ENCODE results near the gene CTAGE8. TPM values are rescaled to one million over a fixed set of nuclear protein-coding genes. Genes with fewer than 3 reads are reported as not detected.
"Not testable (repeated sequence)": the region's sequence is repeated elsewhere in the genome, so short reads cannot be mapped to it uniquely, and the experiment has no call there.

Gene CTAGE8
- total RNA-seq, result under 1 TPM in 1 of 4 donors, not detected in 3; 0.10 TPM

- DNase-seq; H3K27ac ChIP-seq; in situ Hi-C loops (cut with MboI; ENCODE audit: low sequenced_read_pairs in 4 of 4); H3K27me3 ChIP-seq; H3K36me3 ChIP-seq; H3K4me3 ChIP-seq; ATAC-seq; H3K4me1 ChIP-seq; intact Hi-C loops (cut with DNase I; ENCODE audit: low total_unique reads); H3K9me3 ChIP-seq: not testable (repeated sequence)
Measured at GRCh38 chr7:144269188-144269587, at the start of gene CTAGE8. TSS of gene CTAGE8 (minus strand) at chr7:144269288. CDS start at chr7:144269250, 38 bp downstream.

DNA sequence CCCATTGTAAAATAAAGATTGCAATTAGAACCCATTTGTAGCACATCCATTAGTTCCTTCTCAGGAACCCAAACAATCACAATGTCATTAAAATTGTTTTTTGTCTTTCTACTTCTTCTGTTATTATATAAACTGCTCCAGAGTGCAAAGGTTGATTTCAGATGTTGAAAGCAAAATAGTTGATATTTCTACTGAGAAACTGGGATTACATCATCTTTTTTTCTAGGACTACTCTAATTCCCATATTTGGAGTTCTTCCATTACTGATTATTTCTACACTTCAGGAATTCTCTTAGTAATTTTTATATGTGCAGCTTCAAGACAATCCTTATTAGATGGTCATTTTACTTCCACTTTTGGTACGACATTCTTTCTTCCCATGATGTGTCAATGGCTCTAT is 48.4 kb upstream of the CTAGE8 start:
- in situ Hi-C loops (cut with MboI; ENCODE audit: low sequenced_read_pairs in 4 of 4); ATAC-seq; H3K27me3 ChIP-seq; H3K9me3 ChIP-seq; DNase-seq; intact Hi-C loops (cut with DNase I; ENCODE audit: low total_unique reads); H3K4me3 ChIP-seq; H3K4me1 ChIP-seq; H3K27ac ChIP-seq; H3K36me3 ChIP-seq: not testable (repeated sequence)

DNA sequence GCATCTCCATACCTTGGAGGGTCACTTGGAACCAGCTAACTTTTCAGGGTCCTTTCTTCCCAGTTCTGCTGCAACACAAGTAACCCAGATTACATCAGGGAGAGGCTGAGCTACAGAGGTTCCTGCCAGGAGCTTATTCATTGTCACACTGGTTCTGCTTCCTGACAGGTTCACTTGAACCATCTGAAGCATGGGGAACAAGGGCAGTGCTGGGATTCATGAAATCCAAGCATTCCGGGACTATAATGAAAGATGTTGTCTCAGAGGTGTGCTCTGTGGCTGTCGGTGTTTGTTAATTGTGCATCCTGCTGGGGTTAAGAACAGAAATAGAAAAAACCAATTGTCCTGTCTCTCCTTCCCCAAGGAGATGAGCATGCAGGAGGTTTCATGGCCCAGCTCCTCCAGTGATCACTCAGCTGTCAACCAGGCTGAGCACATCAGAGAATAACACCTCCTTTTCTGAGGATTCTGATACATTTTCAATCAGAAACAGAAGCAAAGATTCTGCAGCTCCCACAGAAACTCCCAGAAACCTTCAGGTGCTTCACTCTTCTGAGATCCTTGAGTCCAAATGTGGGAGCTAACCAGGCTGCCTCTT is 42.9 kb upstream of the CTAGE8 start, which contains the start of gene OR2A1:
Gene OR2A1 (plus strand): TSS at position 548 of the 598 bp plus-strand sequence. CDS start 5,706 bp downstream, outside the sequence.
- H3K36me3 ChIP-seq; H3K9me3 ChIP-seq; H3K27me3 ChIP-seq; DNase-seq; in situ Hi-C loops (cut with MboI; ENCODE audit: low sequenced_read_pairs in 4 of 4); H3K4me3 ChIP-seq; H3K27ac ChIP-seq; H3K4me1 ChIP-seq; intact Hi-C loops (cut with DNase I; ENCODE audit: low total_unique reads); ATAC-seq: not testable (repeated sequence)

DNA sequence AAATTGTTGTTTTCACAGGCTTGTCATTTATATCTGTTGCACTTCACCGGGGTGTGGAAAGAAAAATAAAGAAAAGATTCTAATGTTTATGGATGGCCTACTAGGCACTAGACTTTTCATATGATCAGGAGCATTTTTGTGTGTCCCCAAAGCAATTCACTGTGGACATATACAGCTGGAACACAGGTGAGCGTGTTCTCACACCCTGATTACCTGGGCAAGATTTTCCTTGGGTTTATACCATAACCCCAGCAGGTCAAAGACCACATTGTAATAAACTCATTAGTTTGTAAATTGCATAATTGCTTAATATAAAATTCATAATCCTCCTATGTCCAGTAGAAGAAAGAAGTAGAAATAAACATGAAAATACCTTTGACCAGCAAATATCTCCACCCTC is 42.1 kb upstream of the CTAGE8 start:
- ATAC-seq; intact Hi-C loops (cut with DNase I; ENCODE audit: low total_unique reads); in situ Hi-C loops (cut with MboI; ENCODE audit: low sequenced_read_pairs in 4 of 4): not testable (repeated sequence)

DNA sequence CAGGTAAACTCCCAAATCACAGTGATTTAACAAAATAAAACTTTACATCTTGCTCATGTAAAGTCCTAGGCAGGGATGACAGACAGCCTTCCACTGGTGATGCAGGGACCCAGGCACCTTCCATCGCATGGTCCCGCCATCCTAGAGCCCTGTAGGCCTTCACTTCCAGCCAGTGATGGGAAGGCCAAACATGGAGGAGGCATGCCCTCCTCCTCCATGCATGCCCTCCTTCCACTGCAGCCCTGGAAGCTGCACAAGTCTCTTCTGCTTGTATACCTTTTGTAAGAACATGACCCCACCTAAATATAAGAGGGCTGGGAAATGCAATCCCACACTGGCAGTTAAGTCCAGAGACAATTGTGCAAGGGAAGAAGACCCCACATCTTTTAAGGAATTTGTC is 40.6 kb upstream of the CTAGE8 start:
- H3K4me1 ChIP-seq; H3K27ac ChIP-seq; H3K4me3 ChIP-seq; ATAC-seq; in situ Hi-C loops (cut with MboI; ENCODE audit: low sequenced_read_pairs in 4 of 4); H3K27me3 ChIP-seq; intact Hi-C loops (cut with DNase I; ENCODE audit: low total_unique reads); DNase-seq; H3K36me3 ChIP-seq; H3K9me3 ChIP-seq: not testable (repeated sequence)

More for the DNA sequence above, 42.1 kb upstream of the CTAGE8 start:
- not testable (repeated sequence) for H3K9me3 ChIP-seq, H3K36me3 ChIP-seq, H3K27ac ChIP-seq, H3K4me1 ChIP-seq, H3K4me3 ChIP-seq, DNase-seq, H3K27me3 ChIP-seq

DNA sequence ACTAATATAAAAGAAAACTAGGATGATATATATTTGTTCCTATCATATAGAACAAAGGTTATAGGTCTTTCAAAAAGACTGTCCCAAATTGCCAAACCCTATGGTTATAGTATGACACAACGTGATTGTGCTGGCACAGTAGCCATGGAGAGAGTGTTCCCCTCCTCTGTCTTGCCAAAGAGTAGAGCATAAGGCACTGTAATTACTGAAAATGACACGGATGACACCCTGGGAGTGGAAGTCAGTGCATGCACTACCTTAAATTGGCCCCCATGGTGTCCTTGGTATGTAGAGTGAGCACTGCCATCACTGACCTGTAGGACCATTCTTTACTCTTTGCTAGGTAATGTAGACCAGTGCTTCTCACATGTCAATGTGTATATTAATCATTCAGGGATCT is 36.1 kb upstream of the CTAGE8 start:
- H3K36me3 ChIP-seq; intact Hi-C loops (cut with DNase I; ENCODE audit: low total_unique reads); H3K4me1 ChIP-seq; H3K27me3 ChIP-seq; H3K9me3 ChIP-seq; H3K4me3 ChIP-seq; DNase-seq; ATAC-seq; in situ Hi-C loops (cut with MboI; ENCODE audit: low sequenced_read_pairs in 4 of 4); H3K27ac ChIP-seq: not testable (repeated sequence)

DNA sequence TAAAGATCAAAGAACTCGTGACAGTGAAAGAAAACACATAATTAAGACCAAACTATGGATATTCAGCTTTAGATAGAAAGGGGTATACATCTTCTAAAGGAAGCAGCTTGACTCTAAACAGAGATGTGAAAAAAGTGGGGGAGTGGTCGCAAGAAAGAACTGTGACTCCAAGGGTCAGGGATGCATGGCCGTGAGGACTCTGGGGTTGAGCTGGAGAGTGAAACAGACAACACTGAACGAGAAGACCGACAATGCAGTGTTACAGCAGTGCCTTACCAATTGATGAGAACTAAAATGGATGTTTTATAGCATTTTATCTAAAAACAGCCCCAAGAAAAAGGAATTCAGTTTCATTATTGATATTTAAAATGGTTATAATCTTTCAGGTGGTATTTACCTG is 34.5 kb upstream of the CTAGE8 start:
- intact Hi-C loops (cut with DNase I; ENCODE audit: low total_unique reads); in situ Hi-C loops (cut with MboI; ENCODE audit: low sequenced_read_pairs in 4 of 4); ATAC-seq: not testable (repeated sequence)

DNA sequence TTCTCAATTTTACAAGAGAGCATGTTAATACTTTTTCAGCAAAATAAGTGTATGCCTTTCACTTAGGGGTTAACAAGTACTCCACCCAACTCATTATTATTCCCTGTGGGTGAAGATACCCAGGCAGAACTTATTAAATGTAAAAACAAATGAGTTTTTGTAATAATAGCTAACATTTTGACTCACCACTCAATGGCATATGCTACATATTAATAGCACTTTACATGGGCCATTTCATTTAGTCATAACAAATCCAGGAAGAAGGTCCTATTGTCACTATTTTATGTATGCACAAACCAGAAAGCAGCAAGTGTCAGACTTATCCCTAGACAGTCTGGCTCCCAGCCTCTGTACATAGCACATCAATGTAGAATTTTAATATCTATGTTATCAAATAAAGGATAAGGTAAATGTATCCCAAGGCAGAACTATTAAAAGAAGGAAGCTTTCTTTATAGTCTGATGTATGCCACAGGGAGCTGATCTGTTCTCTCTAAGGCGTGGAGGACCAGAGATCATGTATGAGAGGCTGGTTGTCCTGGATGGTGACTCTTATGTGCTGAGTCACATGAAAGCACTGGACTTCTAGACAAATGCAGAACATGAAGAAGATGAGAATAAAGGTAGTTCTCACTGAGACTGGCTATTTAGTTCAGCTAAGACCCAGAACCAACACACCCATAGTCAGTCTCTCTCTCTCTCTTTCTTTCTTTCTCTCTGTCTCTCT is 33.7 kb upstream of the CTAGE8 start:
- H3K9me3 ChIP-seq; H3K27me3 ChIP-seq; H3K4me1 ChIP-seq; DNase-seq; ATAC-seq; H3K27ac ChIP-seq; intact Hi-C loops (cut with DNase I; ENCODE audit: low total_unique reads); in situ Hi-C loops (cut with MboI; ENCODE audit: low sequenced_read_pairs in 4 of 4); H3K4me3 ChIP-seq; H3K36me3 ChIP-seq: not testable (repeated sequence)

More for the DNA sequence above, 34.5 kb upstream of the CTAGE8 start:
- not testable (repeated sequence) for H3K4me1 ChIP-seq, H3K9me3 ChIP-seq, DNase-seq, H3K4me3 ChIP-seq, H3K36me3 ChIP-seq, H3K27me3 ChIP-seq, H3K27ac ChIP-seq

GRCh38 chr7:144293794-144294499 is 24.9 kb upstream of the CTAGE8 start:
- H3K4me3 ChIP-seq; H3K27ac ChIP-seq; DNase-seq; H3K4me1 ChIP-seq; intact Hi-C loops (cut with DNase I; ENCODE audit: low total_unique reads); H3K9me3 ChIP-seq; H3K27me3 ChIP-seq; H3K36me3 ChIP-seq; in situ Hi-C loops (cut with MboI; ENCODE audit: low sequenced_read_pairs in 4 of 4): not testable (repeated sequence)
- ATAC-seq, result peak in 1 of 2 donors; percentile 34

DNA sequence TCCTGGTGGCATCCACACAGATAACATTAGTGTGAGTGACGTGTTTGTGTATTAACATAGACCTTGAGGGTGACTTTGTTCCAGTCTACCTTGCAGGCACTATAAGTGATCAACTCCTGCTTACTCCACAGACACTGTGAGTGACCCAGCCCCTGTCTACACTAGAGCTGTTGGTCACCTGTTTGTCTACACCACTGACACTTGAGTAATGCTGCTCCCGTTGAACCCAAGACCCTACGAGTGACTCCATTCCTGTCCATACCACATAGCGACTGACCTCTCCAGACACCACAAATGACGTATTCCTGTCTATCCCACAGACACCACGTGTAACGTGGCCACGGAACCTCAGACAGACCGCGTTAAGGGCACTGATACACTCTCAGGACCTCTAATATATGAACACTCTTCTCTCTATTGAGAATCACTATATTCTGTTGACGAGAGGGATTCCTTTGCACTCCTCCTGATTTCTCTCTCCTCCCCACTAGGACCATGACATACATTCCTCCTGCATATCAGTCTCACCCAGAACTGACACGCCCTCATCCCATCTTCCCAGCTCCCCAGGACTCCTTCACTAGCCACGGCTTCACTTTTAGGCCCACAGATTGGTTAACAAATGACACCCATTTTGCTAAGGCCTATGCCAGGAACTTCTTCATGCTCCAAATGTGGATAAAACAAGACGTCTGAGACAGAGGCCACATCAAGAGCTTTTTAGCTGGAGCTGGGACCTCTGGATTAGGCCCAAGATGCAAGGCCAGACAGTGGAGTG is 23.5 kb upstream of the CTAGE8 start:
- H3K27me3 ChIP-seq; H3K9me3 ChIP-seq; H3K36me3 ChIP-seq; ATAC-seq; in situ Hi-C loops (cut with MboI; ENCODE audit: low sequenced_read_pairs in 4 of 4); H3K4me1 ChIP-seq; H3K27ac ChIP-seq; H3K4me3 ChIP-seq; intact Hi-C loops (cut with DNase I; ENCODE audit: low total_unique reads); DNase-seq: not testable (repeated sequence)

GRCh38 chr7:144291607-144292006 is 22.5 kb upstream of the CTAGE8 start:
- H3K27me3 ChIP-seq; in situ Hi-C loops (cut with MboI; ENCODE audit: low sequenced_read_pairs in 4 of 4); intact Hi-C loops (cut with DNase I; ENCODE audit: low total_unique reads); ATAC-seq; H3K36me3 ChIP-seq; H3K4me3 ChIP-seq; H3K9me3 ChIP-seq; H3K4me1 ChIP-seq; DNase-seq; H3K27ac ChIP-seq: not testable (repeated sequence)
